ENCODE measurements around the gene RTL1.

Gene RTL1

GRCh38 chr14:100898465-100898864, 5.1 kb downstream of the RTL1 start:
- DNase-seq, result no peak

DNA sequence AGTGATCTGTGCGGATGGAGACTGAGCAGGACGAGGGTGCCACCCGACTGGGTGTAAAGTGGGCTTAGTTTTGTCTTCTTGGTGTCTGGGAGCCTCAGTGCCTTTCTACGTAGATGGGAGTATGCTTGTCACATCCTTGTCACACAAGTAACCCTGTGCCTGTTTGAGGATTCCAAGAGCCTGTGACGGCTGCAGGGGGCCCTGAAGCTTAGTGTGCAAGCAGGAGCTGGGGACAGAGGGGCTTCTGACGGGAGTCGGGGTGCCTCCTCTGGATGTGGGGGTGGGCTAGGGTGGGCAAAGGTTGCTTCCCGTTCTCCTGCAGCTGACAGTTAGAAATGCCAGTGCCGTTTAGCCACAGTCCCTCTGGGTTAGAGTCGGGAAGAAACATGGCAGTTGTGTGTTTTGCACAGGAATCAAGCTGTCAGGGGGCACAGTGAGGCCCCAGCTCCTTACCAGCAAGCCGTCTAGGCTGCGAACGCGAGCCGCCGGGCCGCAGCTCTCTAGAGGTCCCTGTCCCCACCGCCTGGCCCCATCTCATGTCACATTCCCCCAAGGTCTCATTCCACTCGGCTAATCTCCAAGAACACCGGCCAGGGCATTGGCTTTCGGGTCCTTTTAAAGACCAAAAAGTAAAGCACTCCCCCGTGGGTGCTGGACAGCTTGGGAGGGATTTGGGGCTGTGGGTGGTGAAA, 7.0 kb downstream of the RTL1 start:
- no peak for DNase-seq

DNA sequence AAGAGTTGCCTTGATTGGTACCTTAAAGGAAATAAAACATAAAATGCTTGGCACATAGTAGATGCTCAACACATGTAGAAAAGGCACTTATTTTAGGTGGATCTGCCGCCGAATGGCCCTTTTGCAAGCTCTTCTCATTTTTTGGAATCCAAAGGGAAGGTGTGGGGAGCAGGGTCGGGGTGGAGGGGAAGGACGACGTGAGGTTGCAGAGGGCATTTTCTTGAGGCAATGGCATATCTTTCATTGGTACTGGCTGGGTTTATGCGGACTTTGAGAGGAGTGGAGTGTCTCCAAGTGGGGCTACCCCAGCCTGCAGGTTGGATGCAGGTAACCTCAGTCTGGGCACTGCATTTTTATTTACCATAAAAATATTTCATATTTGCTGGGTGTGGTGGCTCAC, 8.1 kb downstream of the RTL1 start:
- DNase-seq, result no peak

DNA sequence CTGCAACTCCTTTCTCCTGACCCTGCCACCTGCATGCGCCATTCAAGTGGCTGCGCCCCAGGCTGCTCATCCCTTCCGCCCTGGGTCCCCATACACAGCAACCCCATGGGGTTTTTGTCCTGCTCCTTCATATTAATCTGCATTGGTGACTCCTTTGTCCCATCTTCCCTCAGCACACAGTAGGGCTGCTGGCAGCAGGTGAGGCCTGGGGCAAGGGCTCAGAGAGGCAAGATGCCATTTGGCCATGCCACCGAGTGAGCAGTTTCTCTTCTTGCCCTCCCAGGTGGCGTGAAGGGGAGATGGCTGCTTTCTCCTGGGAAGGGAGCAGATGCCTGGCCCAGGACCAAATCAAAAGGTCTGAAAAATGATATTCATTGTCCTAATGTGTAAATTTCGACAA, 9.1 kb downstream of the RTL1 start:
- DNase-seq, result no peak

GRCh38 chr14:100893760-100894159, 9.8 kb downstream of the RTL1 start:
- no peak for DNase-seq

GRCh38 chr14:100893228-100893601, 10.3 kb downstream of the RTL1 start:
- no peak for DNase-seq

DNA sequence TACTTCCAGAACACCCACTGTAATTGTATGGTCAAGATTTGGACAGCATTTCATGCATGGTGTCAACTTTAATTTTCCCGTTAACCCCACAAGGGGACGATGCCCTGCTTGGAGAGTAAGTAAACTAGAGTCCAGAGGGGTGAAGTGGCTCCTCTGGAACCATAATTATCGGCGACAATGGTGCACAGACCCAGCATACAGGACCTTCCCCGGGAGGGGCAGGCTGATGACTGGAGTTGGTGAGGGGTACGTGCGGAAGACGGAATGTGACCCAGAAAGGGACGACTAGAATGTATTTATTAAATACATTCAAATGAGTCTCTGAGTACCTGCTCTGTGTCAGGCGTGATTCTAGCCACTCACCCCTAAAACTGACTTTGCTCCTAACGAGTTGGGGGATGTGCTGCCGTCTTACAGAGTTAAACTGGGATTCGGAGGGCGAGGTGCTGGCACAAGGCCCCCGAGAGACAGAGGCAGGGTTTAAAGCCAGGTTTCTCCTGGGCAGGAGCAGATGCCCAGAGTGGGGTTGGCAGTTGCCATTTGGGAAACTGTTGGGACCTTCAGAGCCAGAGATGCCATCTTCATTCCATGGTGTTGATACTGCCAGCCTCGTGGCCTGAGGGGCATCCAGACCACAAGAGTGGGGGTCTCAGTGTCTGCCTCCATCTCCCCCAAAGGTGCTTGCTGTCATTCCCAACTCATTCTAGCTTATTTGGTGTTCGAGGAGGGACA, 10.9 kb downstream of the RTL1 start:
- DNase-seq, result no peak

- no peak for DNase-seq
These were observed 11.7 kb downstream of the RTL1 start for GRCh38 chr14:100891501-100892445.

GRCh38 chr14:100891051-100891450, 12.5 kb downstream of the RTL1 start:
- DNase-seq, result no peak

DNA sequence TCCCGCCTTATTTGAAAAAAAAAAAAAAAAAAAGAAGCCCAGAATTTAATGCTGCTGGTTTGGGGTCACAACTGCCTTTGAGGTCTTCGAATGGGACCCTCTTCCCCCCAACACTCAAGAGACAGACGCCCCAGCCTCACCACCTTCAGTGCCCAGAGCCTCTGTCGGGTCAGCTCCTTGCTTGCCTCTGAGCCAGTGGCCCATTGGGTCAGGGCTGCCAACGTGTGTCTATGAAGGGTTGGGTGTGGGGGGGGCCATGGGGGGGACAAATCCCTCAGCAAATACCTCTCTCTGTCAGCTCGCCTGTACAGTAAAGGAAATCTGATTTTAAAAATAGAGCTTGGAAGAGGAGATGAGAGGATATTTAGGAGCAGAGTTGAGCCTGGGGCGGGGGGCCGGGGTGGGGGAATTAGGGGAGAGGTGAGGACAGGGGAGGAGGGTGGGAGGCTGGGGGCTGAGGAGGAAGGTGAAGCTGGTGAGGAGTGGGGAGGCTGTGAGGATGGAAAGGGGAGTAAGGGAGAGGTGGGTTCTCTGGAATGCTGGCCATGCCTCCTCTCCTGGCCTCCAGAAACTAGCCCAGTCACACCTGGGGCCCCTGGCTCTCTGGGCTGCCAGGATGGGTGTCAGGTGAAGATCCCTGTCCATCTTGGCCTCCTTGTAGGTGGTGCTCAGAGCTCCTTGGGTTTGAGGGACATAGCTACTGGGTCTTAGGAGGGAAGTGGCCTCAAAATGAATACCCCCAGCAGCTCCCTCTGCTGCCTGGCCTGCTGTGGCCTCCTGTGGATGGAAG, 13.3 kb downstream of the RTL1 start:
- DNase-seq, result no peak

DNA sequence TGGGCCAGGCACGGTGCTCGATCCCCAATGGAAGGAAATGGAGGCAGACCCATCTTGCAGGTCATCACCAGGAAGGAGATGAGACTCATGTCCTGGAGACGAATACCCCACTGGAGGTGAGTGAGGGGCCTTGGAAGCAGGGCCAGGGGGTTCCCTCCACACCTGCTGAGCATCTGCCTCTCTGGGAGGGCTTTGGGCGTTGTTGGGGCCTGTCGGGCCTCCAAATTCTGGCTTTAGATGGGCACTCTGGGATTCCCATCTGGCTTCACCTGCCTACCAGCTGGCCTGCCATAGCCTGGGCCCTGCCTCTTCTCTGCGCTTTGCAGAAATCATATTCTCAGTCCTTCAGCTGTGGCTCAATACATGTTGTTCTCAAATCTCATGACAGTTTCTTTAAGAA, 13.9 kb downstream of the RTL1 start:
- no peak for DNase-seq

GRCh38 chr14:100888789-100889315, 14.7 kb downstream of the RTL1 start:
- no peak for DNase-seq

- DNase-seq, result no peak
These were observed 15.7 kb downstream of the RTL1 start for GRCh38 chr14:100887728-100888335.

DNA sequence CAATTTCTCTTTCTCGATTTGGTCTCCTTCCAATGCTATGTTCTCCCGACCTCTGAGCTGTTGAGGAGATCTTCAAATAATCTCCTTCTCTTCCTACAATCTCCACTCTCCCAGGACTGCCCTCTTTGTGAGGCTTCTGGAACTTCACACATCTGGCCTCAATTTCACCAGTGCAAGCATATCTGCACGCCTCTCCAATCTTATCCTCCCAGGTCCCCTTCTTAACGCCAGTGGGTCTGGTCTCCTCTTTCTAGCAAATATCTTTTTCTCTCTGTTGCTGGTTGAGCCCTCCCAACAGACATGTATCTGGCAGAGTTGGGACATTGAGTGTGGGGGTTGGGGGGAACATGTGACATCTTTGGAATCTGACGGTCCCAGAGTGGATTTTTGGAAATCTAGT, 17.9 kb downstream of the RTL1 start:
- DNase-seq, result peak; percentile 45

- no peak for DNase-seq
These were observed 18.3 kb downstream of the RTL1 start for GRCh38 chr14:100885196-100885595.

DNA sequence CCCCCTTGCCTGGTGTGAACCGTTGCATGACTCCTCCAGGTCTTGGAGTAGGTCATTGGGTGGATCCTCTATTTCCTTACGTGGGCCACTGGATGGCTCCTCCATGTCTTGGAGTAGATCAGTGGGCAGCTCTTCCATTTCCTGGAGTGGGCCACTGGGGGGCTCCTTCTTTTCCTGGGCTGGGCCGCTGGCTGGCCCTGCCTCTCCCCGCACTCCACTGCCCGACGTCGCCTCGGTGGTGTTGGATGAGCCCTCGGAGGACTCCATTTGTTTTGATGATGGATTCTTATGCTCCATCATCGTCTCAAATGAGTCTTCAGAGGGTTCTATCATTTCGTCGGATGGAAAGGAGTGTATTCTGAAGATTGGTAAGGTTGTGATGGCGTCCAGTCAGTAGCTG, 19.1 kb downstream of the RTL1 start:
- no peak for DNase-seq

DNA sequence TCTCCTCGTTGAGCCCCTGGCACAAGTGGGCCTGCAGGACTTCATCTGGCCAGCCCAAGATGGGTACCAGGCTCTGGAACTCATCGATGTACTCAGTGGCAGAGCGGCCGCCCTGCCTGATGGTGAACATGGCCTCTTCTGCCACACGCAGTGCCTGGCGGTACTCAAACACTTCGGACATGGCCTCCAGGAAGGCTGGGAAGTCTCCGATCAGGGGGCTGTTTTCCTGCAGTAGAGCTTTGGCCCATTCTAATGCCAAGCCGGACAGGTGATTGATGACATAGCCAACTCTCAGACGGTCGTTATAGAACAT, 19.8 kb downstream of the RTL1 start:
- DNase-seq, result no peak

GRCh38 chr14:100882991-100883788, 20.3 kb downstream of the RTL1 start:
- DNase-seq, result no peak

DNA sequence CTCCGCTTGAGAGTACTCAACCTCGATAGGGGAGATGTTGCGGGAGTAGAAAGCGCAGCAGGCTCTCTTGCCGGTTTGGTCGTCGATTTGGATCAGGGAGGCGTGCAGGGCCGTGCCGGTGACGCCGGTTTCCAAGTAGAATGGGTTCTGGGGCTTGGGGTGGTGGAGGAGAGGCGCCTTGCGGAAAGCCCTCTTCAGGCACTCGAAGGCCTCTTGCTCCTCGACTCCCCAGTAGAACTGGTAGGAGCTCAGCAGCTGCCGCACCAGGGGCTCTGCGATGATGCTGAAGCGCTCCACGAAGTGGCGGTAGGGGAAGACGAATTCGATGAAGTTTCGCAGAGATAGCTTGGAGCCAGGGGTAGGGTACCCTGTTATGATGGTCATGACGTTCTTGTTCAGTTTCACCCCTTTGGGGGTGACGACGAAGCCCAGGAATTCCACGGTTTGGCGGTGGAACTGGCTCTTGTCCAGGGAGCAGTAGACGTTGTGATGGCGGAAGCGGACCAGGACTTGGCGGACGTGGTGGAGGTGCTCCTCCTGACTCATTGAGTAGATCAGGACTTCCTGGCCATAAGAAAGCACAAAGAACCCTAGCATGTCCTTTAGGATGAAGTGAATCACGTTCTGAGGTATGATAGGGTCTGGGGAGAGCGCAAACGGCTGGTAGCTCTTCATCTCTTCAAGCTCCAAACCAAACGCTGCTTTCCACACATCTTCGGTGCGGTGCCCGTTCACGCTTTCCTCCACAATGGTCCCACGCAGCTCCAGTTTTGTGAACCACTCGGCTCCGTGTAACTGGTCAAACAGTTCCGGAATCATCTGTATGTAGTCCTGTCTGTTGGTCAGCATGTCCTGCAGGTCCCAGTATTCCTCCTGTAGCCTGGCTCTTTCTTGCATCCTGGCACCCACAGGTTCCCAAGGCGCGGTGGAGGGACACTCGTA, 21.2 kb downstream of the RTL1 start:
- no peak for DNase-seq

All from eye (tissue), 1 donor.